Esophagus squamous epithelium (tissue), 5 donors: ENCODE measurements around the gene DNAH7. TPM values are rescaled to one million over a fixed set of nuclear protein-coding genes. Genes with fewer than 3 reads are reported as not detected.

ENCODE experiments used
- DNase-seq: peaks from one replicate; lab custom pipeline; 2025; lab: John Stamatoyannopoulos, UW
- H3K27ac ChIP-seq, 4 donors: fragments of 200-600 bp; sonication (generic); one replicate each; pipeline ENCODE4 v1.5.1; 2016 to 2019; ENCODE audit warnings: mild to moderate bottlenecking in 1 of 4
- H3K27me3 ChIP-seq, 4 donors: fragments of 200-600 bp; sonication (generic); 1 replicate in 3 of 4; 2 replicates in 1 of 4; pipeline versions ENCODE4 v1.5.1 to v1.6.0; 2017 to 2021; ENCODE audit warnings: antibody characterized with exemption in 1 of 4
- H3K36me3 ChIP-seq, 3 donors: fragments of 200-600 bp; sonication (generic); one replicate each; pipeline ENCODE4 v1.5.1; 2016 to 2019
- H3K4me1 ChIP-seq, 3 donors: fragments of 200-600 bp; sonication (generic); one replicate each; pipeline ENCODE4 v1.5.1; 2017 to 2019
- H3K4me3 ChIP-seq, 4 donors: fragments of 200-600 bp; sonication (generic); 1 replicate in 3 of 4; 2 replicates in 1 of 4; pipeline ENCODE4 v1.5.1; 2016 to 2019; ENCODE audit warnings: mild to moderate bottlenecking in 2 of 4, moderate library complexity in 1 of 4
- H3K9me3 ChIP-seq, 3 donors: fragments of 200-600 bp; sonication (generic); one replicate each; pipeline ENCODE4 v1.5.1; 2016 to 2019
- POLR2A ChIP-seq, 4 donors: fragments of 450-650 bp; IDR thresholded peaks; one replicate each; pipeline ENCODE4 v1.6.1; 2017; ENCODE audit warnings: antibody characterized with exemption in 4 of 4, mild to moderate bottlenecking in 4 of 4, moderate library complexity in 3 of 4
- WGBS, 2 donors: methylation state at CpG; one replicate each; pipeline ENCODE4 v1.1.5; 2018; 5-methylcytosine and 5-hydroxymethylcytosine counted together
- intact Hi-C: fragments of 100-400 bp; cut with DNase I; formaldehyde crosslinking; loops from one replicate; pipeline ENCODE4 v1.15.0; 2022
- total RNA-seq, 4 donors: library from RNA; depleted of rRNA; stranded (reverse); fragments of >200 nt; gene quantifications; one replicate each; pipeline ENCODE4 v1.1.0, GENCODE V29; 2016
- TF ChIP-seq, protein P1 (sequence below), 6 experiments: fragments of 450-650 bp in 4 of 6; fragments of 200-600 bp in 2 of 6; sonication (generic) in 2 of 6; IDR thresholded peaks; one replicate each; pipeline ENCODE4 v1.5.1; 2016 to 2019; ENCODE audit warnings: antibody characterized with exemption in 6 of 6, mild to moderate bottlenecking in 4 of 6, moderate library complexity in 4 of 6
- donor health status: DM: yes; HTN: yes; CAD: no.

DNAH7 gene
- total RNA-seq, 4 donors from 2014 or later: 0.15 to 0.76 (median 0.28) TPM

GRCh38 chr2:196066291-196067087 lies 2.1 kb downstream of the DNAH7 start:
- no peak overlapping the region for H3K27ac ChIP-seq
- H3K27me3 ChIP-seq: no peaks in the 10 kb centered on the region
- intact Hi-C loops: no loop called here
- TF ChIP-seq POLR2A (IDR thresholded peaks at IDR 0.05): no peak
- TF ChIP-seq, protein P1, sequence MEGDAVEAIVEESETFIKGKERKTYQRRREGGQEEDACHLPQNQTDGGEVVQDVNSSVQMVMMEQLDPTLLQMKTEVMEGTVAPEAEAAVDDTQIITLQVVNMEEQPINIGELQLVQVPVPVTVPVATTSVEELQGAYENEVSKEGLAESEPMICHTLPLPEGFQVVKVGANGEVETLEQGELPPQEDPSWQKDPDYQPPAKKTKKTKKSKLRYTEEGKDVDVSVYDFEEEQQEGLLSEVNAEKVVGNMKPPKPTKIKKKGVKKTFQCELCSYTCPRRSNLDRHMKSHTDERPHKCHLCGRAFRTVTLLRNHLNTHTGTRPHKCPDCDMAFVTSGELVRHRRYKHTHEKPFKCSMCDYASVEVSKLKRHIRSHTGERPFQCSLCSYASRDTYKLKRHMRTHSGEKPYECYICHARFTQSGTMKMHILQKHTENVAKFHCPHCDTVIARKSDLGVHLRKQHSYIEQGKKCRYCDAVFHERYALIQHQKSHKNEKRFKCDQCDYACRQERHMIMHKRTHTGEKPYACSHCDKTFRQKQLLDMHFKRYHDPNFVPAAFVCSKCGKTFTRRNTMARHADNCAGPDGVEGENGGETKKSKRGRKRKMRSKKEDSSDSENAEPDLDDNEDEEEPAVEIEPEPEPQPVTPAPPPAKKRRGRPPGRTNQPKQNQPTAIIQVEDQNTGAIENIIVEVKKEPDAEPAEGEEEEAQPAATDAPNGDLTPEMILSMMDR (IDR thresholded peaks at IDR 0.05): peak; percentile 31 to 72 (median 50)
- peaks cover 0 to 22% (median 8%) of the 10 kb centered on the region in 3 donors for H3K4me1 ChIP-seq
- no peaks in the 10 kb centered on the region for H3K9me3 ChIP-seq
- DNase-seq: no peak
- WGBS, 2 donors: 43 to 46% methylated on average over 3 of the region's 3 CpGs
- H3K36me3 ChIP-seq: no peaks in the 10 kb centered on the region
- no peak overlapping the region for H3K4me3 ChIP-seq

GRCh38 chr2:196063773-196064172 lies 4.9 kb downstream of the DNAH7 start:
- no peaks in the 10 kb centered on the region for H3K27me3 ChIP-seq
- H3K4me3 ChIP-seq: no peak overlapping the region
- no peaks in the 10 kb centered on the region for H3K36me3 ChIP-seq
- DNase-seq: no peak
- peaks cover 0 to 18% (median 8%) of the 10 kb centered on the region in 3 donors for H3K4me1 ChIP-seq
- intact Hi-C loops: no loop called here
- H3K9me3 ChIP-seq: no peaks in the 10 kb centered on the region
- WGBS, 2 donors: 67 to 93% methylated on average over 5 of the region's 5 CpGs
- H3K27ac ChIP-seq: no peak overlapping the region
- TF ChIP-seq, protein P1 (IDR thresholded peaks at IDR 0.05): no peak
- no peak for TF ChIP-seq POLR2A (IDR thresholded peaks at IDR 0.05)

- Histone ChIP-seq H3K27me3 (no peaks in the 10 kb centered on the region), H3K9me3 (no peaks in the 10 kb centered on the region), H3K4me3 (no peak overlapping the region), H3K36me3 (no peaks in the 10 kb centered on the region), H3K27ac (no peak overlapping the region), H3K4me1 (no peaks in the 10 kb centered on the region)
- TF ChIP-seq POLR2A (IDR thresholded peaks at IDR 0.05): no peak
- TF ChIP-seq, protein P1 (IDR thresholded peaks at IDR 0.05): no peak
- 20 to 62% methylated on average over 1 to 3 of the region's 3 CpGs for WGBS, 2 donors
- DNase-seq: no peak
- intact Hi-C loops: no loop called here
These were observed 9.1 kb downstream of the DNAH7 start for GRCh38 chr2:196059491-196059960.

- Histone ChIP-seq H3K36me3 (no peaks in the 10 kb centered on the region), H3K9me3 (no peaks in the 10 kb centered on the region), H3K4me1 (no peaks in the 10 kb centered on the region), H3K27me3 (no peaks in the 10 kb centered on the region), H3K27ac (no peak overlapping the region), H3K4me3 (no peak overlapping the region)
- no peak for DNase-seq
- no peak for TF ChIP-seq POLR2A (IDR thresholded peaks at IDR 0.05)
- TF ChIP-seq, protein P1 (IDR thresholded peaks at IDR 0.05): no peak
- 51 to 62% methylated on average over 2 of the region's 2 CpGs for WGBS, 2 donors
- intact Hi-C loops: no loop called here
These were observed 14.0 kb downstream of the DNAH7 start for GRCh38 chr2:196054631-196055030.

DNA sequence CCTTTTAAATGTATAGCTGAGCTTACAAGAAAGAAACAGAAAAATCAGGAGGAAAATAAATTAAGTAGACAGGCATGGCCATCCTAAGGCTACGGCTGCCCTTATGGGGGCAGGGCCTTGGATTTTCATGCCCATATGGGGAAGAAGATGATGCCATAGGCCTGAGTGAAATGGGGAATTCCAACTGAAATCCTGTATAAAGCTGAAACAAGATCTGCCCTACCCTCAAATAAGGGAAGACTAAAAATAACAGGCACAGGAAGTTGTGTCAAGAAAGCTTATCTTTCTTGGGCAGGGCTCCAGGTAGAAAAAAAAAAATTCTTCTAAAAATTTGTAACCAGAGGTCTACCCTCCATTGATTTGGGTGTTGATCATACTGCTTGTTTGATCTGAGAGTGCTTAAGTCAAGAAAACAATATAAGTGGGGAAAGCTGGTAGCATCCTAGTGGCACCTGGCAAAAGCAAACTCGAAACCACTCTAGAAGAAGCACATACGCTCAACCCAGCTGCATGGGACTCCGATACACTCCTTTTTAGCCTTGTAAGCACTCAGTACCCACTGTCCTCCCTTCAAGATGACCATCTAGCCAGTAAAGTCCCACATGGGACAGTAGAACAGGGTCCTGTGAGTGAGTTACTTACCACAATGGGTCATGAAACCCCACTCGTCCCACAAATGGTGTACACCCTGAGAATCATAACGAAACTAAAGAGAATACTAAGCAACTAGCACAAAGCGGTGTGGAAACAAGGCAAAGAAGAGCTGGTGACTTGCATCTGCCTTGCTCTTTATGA lies 22.3 kb downstream of the DNAH7 start:
- no peak overlapping the region for H3K27ac ChIP-seq
- 79 to 85% methylated on average over 7 of the region's 7 CpGs for WGBS, 2 donors
- TF ChIP-seq, protein P1 (IDR thresholded peaks at IDR 0.05): no peak
- no peak for TF ChIP-seq POLR2A (IDR thresholded peaks at IDR 0.05)
- H3K27me3 ChIP-seq: no peaks in the 10 kb centered on the region
- no peaks in the 10 kb centered on the region for H3K9me3 ChIP-seq
- no peak overlapping the region for H3K4me3 ChIP-seq
- no peaks in the 10 kb centered on the region for H3K4me1 ChIP-seq
- intact Hi-C loops: no loop called here
- H3K36me3 ChIP-seq: no peaks in the 10 kb centered on the region
- DNase-seq: no peak
